ENCODE results near the gene CTAGE1. TPM values are rescaled to one million over a fixed set of nuclear protein-coding genes. Genes with fewer than 3 reads are reported as not detected.
"Not testable (repeated sequence)": the region's sequence is repeated elsewhere in the genome, so short reads cannot be mapped to it uniquely, and the experiment has no call there.

Gene CTAGE1
- total RNA-seq, 1 donor from 2014 or later: not detected

DNA sequence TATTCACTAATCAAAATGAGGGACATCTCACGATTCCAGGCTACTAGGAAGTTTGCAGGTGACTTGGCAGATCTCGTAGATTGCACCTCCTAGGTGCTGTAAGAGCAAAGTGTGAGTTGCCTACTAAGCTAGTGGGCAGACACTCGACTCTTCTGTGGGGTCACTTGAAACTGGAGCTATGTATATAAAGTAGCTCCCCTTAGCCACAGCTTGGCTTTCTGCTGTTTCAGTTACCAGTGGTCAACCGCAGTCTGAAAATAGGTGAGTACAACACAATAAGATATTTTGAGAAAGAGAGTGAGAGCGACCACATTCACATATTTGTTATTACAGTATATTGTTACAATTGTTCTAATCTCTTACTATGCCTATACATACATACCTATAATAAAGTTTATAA, 23.3 kb downstream of the CTAGE1 start:
- intact Hi-C loops (cut with micrococcal nuclease): no loop called here

DNA sequence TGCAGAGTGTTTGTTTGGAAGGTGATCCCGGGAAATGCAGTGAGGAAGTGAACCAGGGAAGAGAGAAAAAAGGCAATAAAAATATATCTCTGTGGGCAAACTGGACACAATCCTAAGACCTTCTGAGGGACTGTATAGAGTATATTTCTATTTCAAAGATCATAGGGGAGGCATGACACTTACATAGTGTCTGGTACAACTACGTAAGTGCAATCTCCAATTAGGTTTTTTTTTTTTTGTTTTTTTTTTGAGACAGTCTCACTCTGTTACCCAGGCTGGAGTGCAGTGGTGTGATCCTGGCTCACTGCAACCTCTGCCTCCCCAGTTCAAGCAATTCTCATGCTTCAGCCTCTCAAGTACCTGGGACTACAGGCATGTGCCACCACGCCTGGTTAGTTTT, 24.6 kb downstream of the CTAGE1 start:
- intact Hi-C loops (cut with micrococcal nuclease): not testable (repeated sequence)

DNA sequence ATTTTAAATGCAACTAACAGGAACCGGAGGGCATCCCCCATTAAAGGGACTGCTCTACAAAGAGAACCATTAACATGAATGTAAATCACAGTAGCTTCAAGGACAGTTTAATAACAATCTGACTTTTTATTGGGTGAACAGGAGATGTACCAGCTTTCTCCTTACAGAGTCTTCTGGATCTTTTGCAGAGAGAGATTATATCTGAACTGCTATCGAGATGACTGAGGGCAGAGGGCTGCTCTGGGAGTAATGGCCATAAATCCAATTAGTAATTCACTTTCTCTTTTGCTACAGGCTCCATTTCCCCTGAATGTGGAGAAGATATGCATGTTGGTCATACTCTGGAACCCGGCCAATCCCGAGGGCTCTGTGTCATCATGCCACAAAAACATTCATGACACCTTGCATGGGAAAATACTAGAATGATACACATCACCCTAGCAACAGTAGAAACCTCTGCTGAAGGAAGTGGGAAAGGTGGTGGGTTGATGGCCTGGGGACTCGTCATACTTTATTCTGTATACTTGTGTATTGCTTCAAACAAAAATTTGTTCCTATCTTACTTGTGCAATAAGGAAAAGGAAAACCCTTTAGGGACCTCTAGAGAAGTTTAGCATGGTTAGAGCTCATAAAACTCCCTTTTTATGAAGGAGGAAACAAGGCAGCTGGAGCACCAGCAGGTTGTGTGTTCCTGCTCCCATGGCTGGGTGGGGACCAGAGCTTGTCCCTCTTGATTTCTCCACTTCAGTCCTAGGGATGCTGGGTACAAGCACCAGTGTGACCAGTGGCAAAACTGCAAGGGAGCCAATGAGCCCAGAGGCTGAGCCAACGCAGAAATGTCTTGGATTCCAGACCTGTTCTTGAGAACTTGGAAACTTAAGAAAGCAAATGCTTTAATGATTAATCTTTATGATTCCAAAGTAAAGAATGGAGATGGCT, 26.0 kb downstream of the CTAGE1 start:
- intact Hi-C loops (cut with micrococcal nuclease): no loop called here

DNA sequence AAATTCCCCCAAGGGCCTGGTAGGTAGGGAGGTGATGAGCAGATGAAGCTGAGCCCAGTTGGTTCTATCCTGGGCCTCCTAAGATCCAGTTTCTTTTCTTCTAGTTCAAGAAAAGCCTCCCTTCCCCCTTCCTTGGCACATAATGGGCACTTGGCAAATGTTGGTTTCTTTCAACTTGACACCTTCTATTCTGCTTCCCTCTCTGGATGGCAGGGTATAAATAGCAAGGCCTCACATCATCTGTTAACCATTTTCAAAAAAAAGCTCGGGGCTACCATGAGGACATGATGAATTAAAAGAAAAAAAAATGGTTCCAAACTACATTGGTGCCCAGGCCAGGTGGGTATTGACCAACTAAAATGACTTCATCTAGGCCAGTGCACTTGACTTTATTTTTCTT, 29.9 kb downstream of the CTAGE1 start:
- intact Hi-C loops (cut with micrococcal nuclease): loop anchor here (10.0 kb wide), 1 partner anchor 313 kb away; no protein-coding TSS in a partner anchor

DNA sequence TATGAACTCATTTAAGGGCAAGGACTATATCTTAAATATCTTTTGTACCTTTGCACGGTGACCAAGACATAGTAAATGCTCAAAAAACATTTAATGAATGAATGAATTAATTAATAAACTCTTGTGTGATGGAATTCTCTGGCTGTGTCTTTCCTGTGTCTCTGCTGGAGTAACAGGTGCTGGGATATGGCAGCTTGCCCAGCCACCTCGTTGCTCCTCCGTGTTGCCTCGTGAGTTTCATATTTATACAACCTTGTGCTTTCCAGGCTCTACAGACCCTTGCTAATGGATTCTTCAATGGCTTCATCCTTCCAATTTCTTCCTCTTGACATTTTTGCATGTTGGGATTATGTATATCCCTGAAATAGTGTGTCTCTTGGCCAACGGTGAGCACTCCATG, 30.4 kb downstream of the CTAGE1 start:
- intact Hi-C loops (cut with micrococcal nuclease): loop anchor here (10.0 kb wide), 1 partner anchor 313 kb away; no protein-coding TSS in a partner anchor

DNA sequence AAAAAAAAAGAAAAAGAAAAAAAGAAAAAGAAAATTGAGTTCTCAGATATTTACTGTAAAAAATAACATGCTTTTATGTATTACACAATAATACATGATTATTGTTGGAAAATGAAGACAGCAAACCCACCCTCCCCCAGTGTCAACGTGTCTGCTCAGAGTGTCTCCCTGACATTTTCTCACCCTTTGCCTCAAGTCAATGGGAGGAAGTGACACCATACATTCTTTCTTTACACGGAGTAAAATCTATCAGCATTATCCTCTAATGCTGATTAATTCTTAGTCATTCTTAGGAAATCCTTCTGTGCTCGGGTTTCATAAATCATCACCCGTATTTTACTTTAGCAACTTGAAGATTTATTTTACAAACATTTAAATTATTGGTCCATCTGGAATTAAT, 32.0 kb downstream of the CTAGE1 start:
- intact Hi-C loops (cut with micrococcal nuclease): loop anchor here (10.0 kb wide), 1 partner anchor 311 kb away; no protein-coding TSS in a partner anchor

DNA sequence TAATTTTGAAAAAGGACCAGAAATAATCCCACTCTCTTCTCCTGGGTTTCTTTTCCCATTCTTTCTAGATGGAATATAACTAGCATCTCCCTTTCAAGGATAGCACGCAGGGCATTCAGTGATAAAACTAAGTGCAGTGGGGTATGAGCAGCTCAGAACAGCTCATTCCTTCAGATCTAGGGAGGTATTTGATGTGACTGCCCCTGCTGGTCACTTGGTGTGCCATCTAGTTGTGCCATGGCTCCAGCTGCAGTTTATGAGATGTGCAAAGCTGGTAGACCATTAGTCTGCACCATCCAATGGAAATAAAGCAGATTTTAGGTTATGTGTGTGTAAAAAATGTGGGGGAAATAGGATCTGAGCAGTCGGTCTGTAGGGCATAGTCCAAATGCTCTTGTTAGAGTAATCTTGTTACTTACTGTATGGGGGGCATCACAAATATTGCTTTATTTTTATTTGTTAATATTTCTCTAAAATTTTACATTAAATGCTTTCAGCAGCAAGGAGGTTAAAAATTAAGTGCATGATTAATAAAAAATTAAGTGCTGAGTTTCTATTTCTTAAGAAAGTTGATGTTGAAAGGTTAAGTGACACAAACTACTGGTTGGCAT, 38.9 kb downstream of the CTAGE1 start:
- intact Hi-C loops (cut with micrococcal nuclease): no loop called here

DNA sequence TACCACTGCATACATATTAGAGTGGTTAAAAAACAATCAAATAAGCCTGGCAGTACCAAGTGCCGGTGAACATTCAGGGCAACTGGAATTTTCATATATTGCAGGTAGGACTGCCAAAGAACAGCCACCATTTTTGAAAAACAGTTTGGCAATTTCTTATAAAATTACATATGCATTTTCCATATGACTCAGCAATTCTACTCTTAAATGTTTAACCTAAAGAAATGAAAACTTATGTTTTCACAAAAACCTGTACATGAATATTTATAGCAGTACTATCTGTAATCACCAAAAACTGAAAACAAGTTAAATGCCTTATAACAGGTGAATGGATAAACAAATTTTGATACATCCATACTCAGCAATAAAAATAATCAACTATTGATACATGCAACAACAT, 39.9 kb downstream of the CTAGE1 start:
- intact Hi-C loops (cut with micrococcal nuclease): no loop called here

DNA sequence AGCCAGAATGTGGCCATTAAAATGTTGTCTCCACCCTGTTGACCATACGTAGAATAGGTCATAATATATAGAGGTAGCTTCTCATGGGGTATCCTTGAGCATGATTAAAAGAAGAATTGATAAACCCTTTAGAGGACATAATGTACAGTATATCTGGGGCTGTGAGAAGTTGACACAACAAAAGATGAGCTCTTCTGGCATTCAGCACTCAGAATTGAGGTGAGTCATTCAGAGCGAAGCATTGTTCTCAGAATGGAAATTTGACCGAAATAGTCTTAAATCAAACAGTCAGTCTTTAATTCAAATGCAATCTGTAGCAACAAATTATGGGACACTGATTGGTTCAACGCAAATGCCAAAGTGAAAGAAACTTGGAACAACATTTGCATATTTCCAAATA, 47.3 kb downstream of the CTAGE1 start:
- intact Hi-C loops (cut with micrococcal nuclease): no loop called here

DNA sequence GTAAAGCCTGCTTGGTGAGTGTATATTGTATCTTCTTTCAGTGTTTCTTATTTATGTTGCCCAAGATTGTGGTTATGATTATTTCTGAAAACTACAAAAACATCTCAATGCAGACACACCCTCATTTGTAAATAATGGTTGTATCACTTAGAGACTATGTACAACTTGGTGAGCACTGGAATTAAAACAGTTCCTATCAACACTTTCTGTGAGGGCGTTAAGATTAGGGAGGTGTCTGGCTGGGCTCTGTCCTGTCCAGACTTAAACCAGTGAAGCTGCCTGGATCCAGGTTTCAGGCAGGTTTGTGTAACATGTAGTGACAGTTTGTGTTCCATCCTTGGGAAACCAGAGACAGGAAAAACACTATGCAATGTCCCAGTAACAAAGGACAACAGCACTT, 49.7 kb downstream of the CTAGE1 start:
- intact Hi-C loops (cut with micrococcal nuclease): loop anchor here (10.0 kb wide), 1 partner anchor 57 kb away; no protein-coding TSS in a partner anchor

DNA sequence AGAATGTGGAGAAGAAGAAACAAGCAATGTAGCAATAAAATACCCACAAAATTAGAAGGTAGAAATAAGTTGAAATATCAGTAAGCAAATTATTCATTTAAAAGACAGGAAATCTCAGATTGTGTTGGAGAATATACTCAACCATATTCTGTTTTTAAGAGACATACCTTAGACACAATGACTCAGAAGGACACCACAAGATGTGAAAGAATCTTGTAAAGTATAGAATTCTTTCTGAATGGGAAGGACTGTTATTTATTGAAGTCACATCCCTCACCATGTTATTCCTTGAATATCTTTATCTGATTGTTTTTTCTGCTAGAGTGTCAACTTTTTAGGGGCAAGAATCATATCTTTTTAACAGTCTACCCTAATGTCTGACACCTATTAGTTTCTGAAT, 50.4 kb downstream of the CTAGE1 start:
- intact Hi-C loops (cut with micrococcal nuclease): loop anchor here (10.0 kb wide), 1 partner anchor 57 kb away; no protein-coding TSS in a partner anchor

DNA sequence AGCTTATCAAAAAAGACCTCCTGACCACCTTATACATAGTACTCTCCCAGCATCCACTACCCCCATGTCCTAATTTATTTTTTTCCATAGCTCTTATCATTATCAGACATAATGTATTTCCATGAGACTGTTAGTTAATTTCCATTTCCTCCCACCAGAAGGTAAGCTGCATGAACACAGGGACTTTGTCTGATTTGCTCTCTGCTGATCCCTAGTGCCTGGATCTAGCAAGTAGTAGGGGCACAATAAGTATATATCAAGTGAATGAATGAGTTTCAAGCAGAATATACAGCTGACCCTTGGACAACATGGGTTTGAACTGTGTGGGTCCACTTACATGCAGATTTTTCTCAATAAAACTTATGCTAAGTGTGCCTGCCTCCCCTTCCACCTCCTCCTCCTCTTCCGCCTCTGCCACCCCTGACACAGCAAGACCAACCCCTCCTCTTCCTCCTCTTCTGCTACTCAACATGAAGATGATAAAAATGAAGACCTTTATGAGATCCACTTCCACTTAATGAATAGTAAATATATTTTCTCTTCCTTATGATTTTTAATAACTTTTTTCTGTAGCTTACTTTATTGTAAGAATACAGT, 53.8 kb downstream of the CTAGE1 start:
- intact Hi-C loops (cut with micrococcal nuclease): loop anchor here (10.0 kb wide), 1 partner anchor 61 kb away; no protein-coding TSS in a partner anchor

Other genes with a start within 250 kb of the CTAGE1 start
- gene GATA6, start 248.3 kb downstream of the CTAGE1 start, total RNA-seq: not detected in 2 replicates